Stimulated activated CD4-positive, alpha-beta T cell treated with anti-CD3 and anti-CD28 coated beads, Interleukin-15, amount 100 ng/mL, for 48 hours (primary cell): Measurements from ENCODE around the gene ZHX3.

Source experiments
- DNase-seq, 2 donors: peaks; one replicate each; pipeline ENCODE4 v3.0.0-alpha.2; 2020; ENCODE audit warnings: low read depth in 2 of 2

Gene ZHX3

GRCh38 chr20:41300383-41300782, 17.1 kb downstream of the ZHX3 start:
- no peak for DNase-seq

GRCh38 chr20:41299899-41300298, 17.6 kb downstream of the ZHX3 start:
- DNase-seq: no peak

GRCh38 chr20:41293269-41294037, 24.1 kb downstream of the ZHX3 start:
- no peak for DNase-seq

- DNase-seq: no peak
Observed at GRCh38 chr20:41290804-41291389, 26.6 kb downstream of the ZHX3 start.

GRCh38 chr20:41287327-41287726, 30.2 kb downstream of the ZHX3 start:
- DNase-seq: no peak

GRCh38 chr20:41286240-41286851, 31.2 kb downstream of the ZHX3 start:
- DNase-seq: no peak

- DNase-seq: no peak
Observed at GRCh38 chr20:41279546-41280225, 37.8 kb downstream of the ZHX3 start.

- DNase-seq: no peak
Observed at GRCh38 chr20:41278936-41279335, 38.6 kb downstream of the ZHX3 start.

GRCh38 chr20:41277049-41277448, 40.5 kb downstream of the ZHX3 start:
- no peak for DNase-seq

GRCh38 chr20:41276317-41276751, 41.2 kb downstream of the ZHX3 start:
- DNase-seq: no peak

- DNase-seq: no peak
Observed at GRCh38 chr20:41275301-41275731, 42.2 kb downstream of the ZHX3 start.

GRCh38 chr20:41274152-41274551, 43.4 kb downstream of the ZHX3 start:
- DNase-seq: no peak

- no peak for DNase-seq
Observed at GRCh38 chr20:41273445-41273844, 44.1 kb downstream of the ZHX3 start.

- DNase-seq: no peak
Observed at GRCh38 chr20:41272339-41272738, 45.2 kb downstream of the ZHX3 start.

- no peak for DNase-seq
Observed at GRCh38 chr20:41268917-41269652, 48.4 kb downstream of the ZHX3 start.

- no peak for DNase-seq
Observed at GRCh38 chr20:41268402-41268801, 49.1 kb downstream of the ZHX3 start.

GRCh38 chr20:41265938-41266337, 51.6 kb downstream of the ZHX3 start:
- DNase-seq: no peak

- no peak for DNase-seq
Observed at GRCh38 chr20:41264819-41265218, 52.7 kb downstream of the ZHX3 start.

GRCh38 chr20:41261790-41262717, 55.5 kb downstream of the ZHX3 start:
- no peak for DNase-seq

GRCh38 chr20:41261260-41261659, 56.3 kb downstream of the ZHX3 start:
- DNase-seq: no peak
